ENCODE results near the gene EPHA3.

DNA sequence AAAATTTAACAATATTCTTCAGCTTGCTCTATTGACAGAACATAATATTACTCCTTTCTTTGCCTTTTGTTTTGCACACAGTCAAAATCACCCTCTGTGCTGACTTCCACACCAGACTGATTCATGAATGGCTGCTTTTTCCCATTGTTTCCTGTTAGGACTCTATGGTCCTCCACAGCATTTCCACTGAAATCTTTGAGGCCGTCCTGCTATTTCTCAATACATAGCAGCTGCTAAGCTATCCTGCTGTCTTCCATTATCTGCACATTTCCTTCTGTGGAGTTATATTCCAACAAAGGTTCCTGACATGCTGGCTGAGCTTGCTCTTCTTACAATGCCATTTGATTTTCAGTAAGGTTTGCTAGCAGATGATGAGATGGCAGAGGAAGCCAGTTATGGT, 153.3 kb downstream of the EPHA3 start:
- TF ChIP-seq, protein P1, sequence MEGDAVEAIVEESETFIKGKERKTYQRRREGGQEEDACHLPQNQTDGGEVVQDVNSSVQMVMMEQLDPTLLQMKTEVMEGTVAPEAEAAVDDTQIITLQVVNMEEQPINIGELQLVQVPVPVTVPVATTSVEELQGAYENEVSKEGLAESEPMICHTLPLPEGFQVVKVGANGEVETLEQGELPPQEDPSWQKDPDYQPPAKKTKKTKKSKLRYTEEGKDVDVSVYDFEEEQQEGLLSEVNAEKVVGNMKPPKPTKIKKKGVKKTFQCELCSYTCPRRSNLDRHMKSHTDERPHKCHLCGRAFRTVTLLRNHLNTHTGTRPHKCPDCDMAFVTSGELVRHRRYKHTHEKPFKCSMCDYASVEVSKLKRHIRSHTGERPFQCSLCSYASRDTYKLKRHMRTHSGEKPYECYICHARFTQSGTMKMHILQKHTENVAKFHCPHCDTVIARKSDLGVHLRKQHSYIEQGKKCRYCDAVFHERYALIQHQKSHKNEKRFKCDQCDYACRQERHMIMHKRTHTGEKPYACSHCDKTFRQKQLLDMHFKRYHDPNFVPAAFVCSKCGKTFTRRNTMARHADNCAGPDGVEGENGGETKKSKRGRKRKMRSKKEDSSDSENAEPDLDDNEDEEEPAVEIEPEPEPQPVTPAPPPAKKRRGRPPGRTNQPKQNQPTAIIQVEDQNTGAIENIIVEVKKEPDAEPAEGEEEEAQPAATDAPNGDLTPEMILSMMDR (IDR thresholded peaks at IDR 0.05), result no peak
- TF ChIP-seq POLR2A (IDR thresholded peaks at IDR 0.05), result no peak
